Caco-2 (cell line): ENCODE data around the gene FAN1. TPM values are rescaled to one million over a fixed set of nuclear protein-coding genes. Genes with fewer than 3 reads are reported as not detected.

Experiments used
- BruUV-seq: library from RNA; stranded (reverse); fragments of 400-500 nt; replicated peaks from 2 replicates; lab custom pipeline; 2021; lab: Mats Ljungman, UMichigan
- CTCF ChIA-PET: fragments of 300-600 bp; sonication (Branson Sonifier 250); formaldehyde crosslinking; loops from one replicate; lab custom pipeline; 2022; ENCODE audit warnings: antibody characterized with exemption; lab: Charles Lee
- POLR2A ChIA-PET: fragments of 300-600 bp; sonication (Branson Sonifier 250); formaldehyde crosslinking; loops from one replicate; lab custom pipeline; 2022; ENCODE audit warnings: antibody characterized with exemption; lab: Charles Lee
- DNase-seq, 2 experiments: peaks; one replicate each; pipeline versions ENCODE4 v3.0.0 to v3.0.0-alpha.2; 2020 to 2022
- H3K27me3 ChIP-seq: replicated peaks from 2 replicates; pipeline ENCODE4 v1.6.0; 2011; ENCODE audit warnings: low read length; ENCODE audit not compliant: control insufficient read depth, insufficient read depth
- H3K36me3 ChIP-seq: 2 replicates; pipeline ENCODE4 v1.5.1; 2011; ENCODE audit warnings: low read length; ENCODE audit not compliant: control insufficient read depth, insufficient read depth
- H3K4me1 ChIP-seq: fragments of 250-450 bp; sonication (Bioruptor Pico); 2 replicates; pipeline ENCODE4 v1.5.1; 2020; ENCODE audit warnings: mild to moderate bottlenecking
- H3K4me3 ChIP-seq: 2 replicates; pipeline ENCODE4 v1.5.1; 2011; ENCODE audit warnings: low read depth, mild to moderate bottlenecking, control low read depth, low read length
- H3K9me3 ChIP-seq: fragments of 250-450 bp; sonication (Bioruptor Pico); 2 replicates; pipeline ENCODE4 v1.5.1; 2020; ENCODE audit warnings: mild to moderate bottlenecking, moderate library complexity
- H3K27ac Mint-ChIP-seq: one replicate; pipeline ENCODE4 v1.8.0; 2022; ENCODE audit warnings: mixed read lengths; ENCODE audit not compliant: unreplicated experiment
- H3K27me3 Mint-ChIP-seq: one replicate; pipeline ENCODE4 v1.8.0; 2022; ENCODE audit warnings: mixed read lengths; ENCODE audit not compliant: insufficient read depth, unreplicated experiment
- H3K36me3 Mint-ChIP-seq: one replicate; pipeline ENCODE4 v1.8.0; 2022; ENCODE audit warnings: mild to moderate bottlenecking, mixed read lengths; ENCODE audit not compliant: insufficient read depth, unreplicated experiment
- H3K4me1 Mint-ChIP-seq: one replicate; pipeline ENCODE4 v1.8.0; 2022; ENCODE audit warnings: low read depth, mixed read lengths; ENCODE audit not compliant: unreplicated experiment
- H3K4me3 Mint-ChIP-seq: one replicate; pipeline ENCODE4 v1.8.0; 2022; ENCODE audit warnings: mild to moderate bottlenecking, moderate library complexity, mixed read lengths; ENCODE audit not compliant: unreplicated experiment
- H3K9me3 Mint-ChIP-seq: one replicate; pipeline ENCODE4 v1.8.0; 2022; ENCODE audit warnings: mixed read lengths; ENCODE audit not compliant: unreplicated experiment
- CTCF ChIP-seq, 2 experiments: fragments of 200-600 bp in 1 of 2; IDR thresholded peaks; 1 replicate in 1 of 2; 2 replicates in 1 of 2; pipeline versions ENCODE4 v1.5.1 to v1.8.0; 2011 to 2022; ENCODE audit warnings: antibody characterized with exemption in 1 of 2, control low read depth in 1 of 2, inconsistent platforms in 1 of 2, low read depth in 1 of 2, low read length in 1 of 2, mild to moderate bottlenecking in 1 of 2, moderate library complexity in 1 of 2; ENCODE audit not compliant: insufficient read depth in 1 of 2, severe bottlenecking in 1 of 2, unreplicated experiment in 1 of 2
- intact Hi-C: fragments of 100-400 bp; cut with micrococcal nuclease; formaldehyde crosslinking; loops from one replicate; pipeline ENCODE4 v1.10.0; 2022; ENCODE audit not compliant: unreplicated experiment
- total RNA-seq: library from RNA; stranded (reverse); gene quantifications from 2 replicates; pipeline ENCODE4 v1.2.3, GENCODE V29; 2022

The FAN1 gene
- total RNA-seq, 1 experiment from 2014 or later = 26.6 TPM

GRCh38 chr15:30905821-30906220 is 2.1 kb downstream of the FAN1 start:
- Mint-ChIP-seq H3K36me3 (peaks cover 20% of the 10 kb centered on the region), H3K9me3 (no peaks in the 10 kb centered on the region), H3K27me3 (no peaks in the 10 kb centered on the region), H3K4me1 (peaks cover 6% of the 10 kb centered on the region), H3K27ac (no peak overlapping the region), H3K4me3 (no peak overlapping the region)
- Histone ChIP-seq H3K4me3 (no peak overlapping the region), H3K36me3 (no peaks in the 10 kb centered on the region; the same call in 1 of the 2 replicates), H3K27me3 (no peaks in the 10 kb centered on the region), H3K9me3 (no peaks in the 10 kb centered on the region), H3K4me1 (no peaks in the 10 kb centered on the region)
- BruUV-seq = no TSS peak
- DNase-seq = no peak
- TF ChIP-seq CTCF (IDR thresholded peaks at IDR 0.05; ENCODE audit: insufficient read depth in 1 of 2, low read depth in 1 of 2, low read length in 1 of 2, severe bottlenecking in 1 of 2, unreplicated experiment in 1 of 2) = no peak
- intact Hi-C loops = no loop called here
- ChIA-PET POLR2A (no interaction called here), CTCF (no interaction called here)

GRCh38 chr15:30906366-30906765 is 2.7 kb downstream of the FAN1 start:
- no TSS peak for BruUV-seq
- Mint-ChIP-seq H3K4me1 (peaks cover 6% of the 10 kb centered on the region), H3K27ac (no peak overlapping the region), H3K27me3 (no peaks in the 10 kb centered on the region), H3K9me3 (no peaks in the 10 kb centered on the region), H3K4me3 (no peak overlapping the region), H3K36me3 (peaks cover 20% of the 10 kb centered on the region)
- Histone ChIP-seq H3K36me3 (no peaks in the 10 kb centered on the region; the same call in 1 of the 2 replicates), H3K9me3 (no peaks in the 10 kb centered on the region), H3K27me3 (no peaks in the 10 kb centered on the region), H3K4me3 (no peak overlapping the region), H3K4me1 (no peaks in the 10 kb centered on the region)
- TF ChIP-seq CTCF (IDR thresholded peaks at IDR 0.05; ENCODE audit: insufficient read depth in 1 of 2, low read depth in 1 of 2, low read length in 1 of 2, severe bottlenecking in 1 of 2, unreplicated experiment in 1 of 2) = no peak
- ChIA-PET CTCF (no interaction called here), POLR2A (no interaction called here)
- DNase-seq = no peak
- intact Hi-C loops = no loop called here

- no peak for DNase-seq
- Histone ChIP-seq H3K36me3 (no peaks in the 10 kb centered on the region; the same call in 1 of the 2 replicates), H3K4me3 (no peak overlapping the region), H3K4me1 (no peaks in the 10 kb centered on the region), H3K27me3 (no peaks in the 10 kb centered on the region), H3K9me3 (no peaks in the 10 kb centered on the region)
- H3K36me3 Mint-ChIP-seq = peaks cover 11% of the 10 kb centered on the region
- no peaks in the 10 kb centered on the region for H3K27me3 Mint-ChIP-seq
- no peak for TF ChIP-seq CTCF (IDR thresholded peaks at IDR 0.05; ENCODE audit: insufficient read depth in 1 of 2, low read depth in 1 of 2, low read length in 1 of 2, severe bottlenecking in 1 of 2, unreplicated experiment in 1 of 2)
- H3K4me1 Mint-ChIP-seq = no peaks in the 10 kb centered on the region
- no peak overlapping the region for H3K27ac Mint-ChIP-seq
- H3K9me3 Mint-ChIP-seq = no peaks in the 10 kb centered on the region
- H3K4me3 Mint-ChIP-seq = no peak overlapping the region
- ChIA-PET CTCF (no interaction called here), POLR2A (no interaction called here)
- BruUV-seq = no TSS peak
- intact Hi-C loops = no loop called here
These were observed 10.0 kb downstream of the FAN1 start for GRCh38 chr15:30913761-30914160.
